Measurements from ENCODE around the gene CNTRL.

Gene CNTRL

GRCh38 chr9:121217609-121218292 lies 143.0 kb downstream of the CNTRL start:
- TF ChIP-seq, protein P1, sequence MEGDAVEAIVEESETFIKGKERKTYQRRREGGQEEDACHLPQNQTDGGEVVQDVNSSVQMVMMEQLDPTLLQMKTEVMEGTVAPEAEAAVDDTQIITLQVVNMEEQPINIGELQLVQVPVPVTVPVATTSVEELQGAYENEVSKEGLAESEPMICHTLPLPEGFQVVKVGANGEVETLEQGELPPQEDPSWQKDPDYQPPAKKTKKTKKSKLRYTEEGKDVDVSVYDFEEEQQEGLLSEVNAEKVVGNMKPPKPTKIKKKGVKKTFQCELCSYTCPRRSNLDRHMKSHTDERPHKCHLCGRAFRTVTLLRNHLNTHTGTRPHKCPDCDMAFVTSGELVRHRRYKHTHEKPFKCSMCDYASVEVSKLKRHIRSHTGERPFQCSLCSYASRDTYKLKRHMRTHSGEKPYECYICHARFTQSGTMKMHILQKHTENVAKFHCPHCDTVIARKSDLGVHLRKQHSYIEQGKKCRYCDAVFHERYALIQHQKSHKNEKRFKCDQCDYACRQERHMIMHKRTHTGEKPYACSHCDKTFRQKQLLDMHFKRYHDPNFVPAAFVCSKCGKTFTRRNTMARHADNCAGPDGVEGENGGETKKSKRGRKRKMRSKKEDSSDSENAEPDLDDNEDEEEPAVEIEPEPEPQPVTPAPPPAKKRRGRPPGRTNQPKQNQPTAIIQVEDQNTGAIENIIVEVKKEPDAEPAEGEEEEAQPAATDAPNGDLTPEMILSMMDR (IDR thresholded peaks at IDR 0.05) = no peak
- Histone ChIP-seq H3K4me2 (ENCODE audit: low read length) (no peak overlapping the region), H3K79me2 (no peaks in the 10 kb centered on the region), H3K4me3 (ENCODE audit: low read depth, low read length) (no peak overlapping the region), H3K9ac (no peak overlapping the region), H2AFZ (no peak overlapping the region), H3K9me3 (ENCODE audit: control insufficient read depth, low read length) (no peaks in the 10 kb centered on the region), H3K27me3 (ENCODE audit: control insufficient read depth, insufficient read depth, low read length) (no peaks in the 10 kb centered on the region), H3K4me1 (no peaks in the 10 kb centered on the region), H3K36me3 (ENCODE audit: control insufficient read depth, insufficient read depth, low read length) (no peaks in the 10 kb centered on the region), H3K27ac (no peak overlapping the region)

- no peaks in the 10 kb centered on the region for H3K36me3 ChIP-seq (ENCODE audit: control insufficient read depth, insufficient read depth, low read length)
- H3K9ac ChIP-seq = no peak overlapping the region
- no peaks in the 10 kb centered on the region for H3K79me2 ChIP-seq
Observed at GRCh38 chr9:121218357-121219027, 143.7 kb downstream of the CNTRL start.

DNA sequence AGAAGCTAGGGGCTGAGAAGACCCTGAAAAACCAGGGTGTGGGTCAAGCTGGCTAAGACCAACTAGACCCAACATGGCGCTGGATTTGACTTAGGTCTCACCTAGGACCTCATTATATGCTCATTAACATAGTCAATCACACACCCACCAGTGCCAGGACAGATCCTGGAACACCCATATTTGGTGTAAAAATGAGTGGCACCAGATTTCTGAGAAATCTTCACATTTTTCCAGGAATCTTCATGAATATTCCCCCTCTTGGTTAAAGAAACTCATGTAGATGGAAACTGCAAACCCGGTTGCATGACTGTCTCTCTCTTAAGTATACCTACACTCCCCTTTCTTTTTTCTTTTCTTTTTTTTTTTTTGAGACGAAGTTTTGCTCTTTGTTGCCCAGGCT lies 144.8 kb downstream of the CNTRL start:
- Histone ChIP-seq H3K27me3 (ENCODE audit: control insufficient read depth, insufficient read depth, low read length) (no peaks in the 10 kb centered on the region), H3K4me1 (no peaks in the 10 kb centered on the region), H3K79me2 (no peaks in the 10 kb centered on the region), H3K9ac (no peak overlapping the region), H3K27ac (no peak overlapping the region), H3K9me3 (ENCODE audit: control insufficient read depth, low read length) (no peaks in the 10 kb centered on the region), H3K4me3 (ENCODE audit: low read depth, low read length) (no peak overlapping the region), H3K4me2 (ENCODE audit: low read length) (no peak overlapping the region), H2AFZ (no peak overlapping the region), H3K36me3 (ENCODE audit: control insufficient read depth, insufficient read depth, low read length) (no peaks in the 10 kb centered on the region)
- TF ChIP-seq, protein P1 (IDR thresholded peaks at IDR 0.05) = no peak

More at GRCh38 chr9:121218357-121219027, 143.7 kb downstream of the CNTRL start:
- H3K4me2 ChIP-seq (ENCODE audit: low read length) = no peak overlapping the region
- TF ChIP-seq, protein P1 (IDR thresholded peaks at IDR 0.05) = no peak
- no peak overlapping the region for H3K27ac ChIP-seq
- H3K9me3 ChIP-seq (ENCODE audit: control insufficient read depth, low read length) = no peaks in the 10 kb centered on the region
- H3K4me1 ChIP-seq = no peaks in the 10 kb centered on the region
- no peak overlapping the region for H2AFZ ChIP-seq
- no peaks in the 10 kb centered on the region for H3K27me3 ChIP-seq (ENCODE audit: control insufficient read depth, insufficient read depth, low read length)
- H3K4me3 ChIP-seq (ENCODE audit: low read depth, low read length) = no peak overlapping the region

DNA sequence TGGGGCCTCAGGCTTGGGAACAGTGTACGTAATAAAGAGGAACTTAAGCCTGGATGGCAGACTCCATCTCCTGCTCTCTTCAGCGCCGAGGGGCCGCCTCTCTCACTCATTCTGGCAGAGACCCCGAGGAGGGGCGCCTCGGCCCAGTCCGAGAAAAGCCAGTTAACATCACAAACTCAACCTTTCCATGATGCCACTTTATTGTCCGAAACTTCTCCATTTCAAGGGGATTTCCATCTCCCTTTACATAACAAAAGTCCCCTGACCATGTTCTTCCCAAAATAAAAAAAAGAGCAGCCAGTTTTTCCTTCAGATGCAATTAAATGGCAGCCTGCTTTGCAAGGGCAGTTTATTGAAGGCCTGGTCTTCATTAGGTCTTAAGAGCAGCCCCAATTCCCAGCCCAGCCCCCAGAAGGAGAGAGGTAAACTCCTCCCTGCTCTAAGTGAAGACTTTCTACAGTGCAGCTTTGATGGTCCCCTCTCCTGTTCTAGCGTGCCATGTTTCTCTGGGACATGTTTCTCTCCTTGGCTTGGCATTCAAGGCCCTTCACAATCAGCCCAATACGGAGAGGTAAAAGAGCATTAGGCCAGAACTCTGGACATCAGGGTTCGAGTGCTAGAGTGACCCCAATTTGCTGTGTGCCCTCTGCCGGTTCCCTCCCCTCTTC lies 146.4 kb downstream of the CNTRL start:
- Histone ChIP-seq H3K27me3 (ENCODE audit: control insufficient read depth, insufficient read depth, low read length) (no peaks in the 10 kb centered on the region), H3K4me1 (no peaks in the 10 kb centered on the region), H3K27ac (no peak overlapping the region), H3K9ac (no peak overlapping the region), H2AFZ (no peak overlapping the region), H3K79me2 (no peaks in the 10 kb centered on the region), H3K4me2 (ENCODE audit: low read length) (no peak overlapping the region), H3K4me3 (ENCODE audit: low read depth, low read length) (no peak overlapping the region), H3K36me3 (ENCODE audit: control insufficient read depth, insufficient read depth, low read length) (no peaks in the 10 kb centered on the region), H3K9me3 (ENCODE audit: control insufficient read depth, low read length) (no peaks in the 10 kb centered on the region)
- TF ChIP-seq, protein P1 (IDR thresholded peaks at IDR 0.05) = no peak

Measured in parathyroid adenoma (tissue), 2 donors.